GM20431 (cell line): Measurements from ENCODE around the gene EEF1G.
"Not testable (repeated sequence)": the region's sequence is repeated elsewhere in the genome, so short reads cannot be mapped to it uniquely, and the experiment has no call there.

ENCODE experiments used
- in situ Hi-C: fragments of 300-500 bp; cut with MseI, MboI; formaldehyde crosslinking; loops from one replicate; pipeline ENCODE4 v1.15.0; 2020; ENCODE audit warnings: low sequenced_read_pairs; ENCODE audit not compliant: unreplicated experiment

The EEF1G gene, protein sequence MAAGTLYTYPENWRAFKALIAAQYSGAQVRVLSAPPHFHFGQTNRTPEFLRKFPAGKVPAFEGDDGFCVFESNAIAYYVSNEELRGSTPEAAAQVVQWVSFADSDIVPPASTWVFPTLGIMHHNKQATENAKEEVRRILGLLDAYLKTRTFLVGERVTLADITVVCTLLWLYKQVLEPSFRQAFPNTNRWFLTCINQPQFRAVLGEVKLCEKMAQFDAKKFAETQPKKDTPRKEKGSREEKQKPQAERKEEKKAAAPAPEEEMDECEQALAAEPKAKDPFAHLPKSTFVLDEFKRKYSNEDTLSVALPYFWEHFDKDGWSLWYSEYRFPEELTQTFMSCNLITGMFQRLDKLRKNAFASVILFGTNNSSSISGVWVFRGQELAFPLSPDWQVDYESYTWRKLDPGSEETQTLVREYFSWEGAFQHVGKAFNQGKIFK

DNA sequence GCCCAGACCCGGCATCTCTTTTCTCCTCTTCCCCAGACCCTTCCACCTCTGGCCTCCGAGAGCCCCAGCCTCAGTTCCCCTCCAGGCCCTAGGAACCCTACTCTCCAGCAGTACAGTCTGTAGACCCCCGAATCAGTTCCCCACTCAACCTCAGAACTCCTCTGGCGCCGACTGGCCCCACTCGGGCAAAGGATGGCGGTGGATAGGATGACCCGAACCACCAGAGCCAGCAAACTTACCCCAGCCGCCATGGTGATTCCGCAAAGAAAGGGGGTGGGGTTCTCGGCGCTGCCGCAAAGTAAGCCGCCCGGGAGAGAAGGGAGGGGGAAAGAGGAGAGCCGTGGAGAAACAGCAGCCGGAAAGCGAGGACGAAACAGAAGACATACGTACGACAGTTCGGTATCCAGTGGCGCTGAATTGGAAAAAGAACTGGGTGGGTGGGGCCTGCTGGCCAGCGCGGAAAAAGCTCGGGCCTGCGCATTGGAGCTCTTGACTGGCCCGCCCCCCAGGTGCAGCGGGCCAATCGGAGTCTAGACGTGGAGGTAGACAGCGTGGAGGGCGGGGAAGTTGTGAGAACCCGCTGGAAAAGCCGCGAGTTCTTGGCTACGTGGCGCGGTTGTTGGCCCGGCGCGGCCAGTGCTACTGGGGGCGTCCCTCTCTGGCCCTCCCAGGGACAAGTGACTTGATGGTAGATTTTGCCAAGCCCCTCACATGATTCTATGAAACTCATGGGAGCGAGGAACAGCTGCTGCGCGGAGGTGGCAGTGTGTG lies at the start of gene EEF1G:
Gene EEF1G (minus strand): TSS at position 300 of the 771 bp plus-strand sequence. CDS start 49 bp downstream, at position 251.
- in situ Hi-C loops, result no loop called here

DNA sequence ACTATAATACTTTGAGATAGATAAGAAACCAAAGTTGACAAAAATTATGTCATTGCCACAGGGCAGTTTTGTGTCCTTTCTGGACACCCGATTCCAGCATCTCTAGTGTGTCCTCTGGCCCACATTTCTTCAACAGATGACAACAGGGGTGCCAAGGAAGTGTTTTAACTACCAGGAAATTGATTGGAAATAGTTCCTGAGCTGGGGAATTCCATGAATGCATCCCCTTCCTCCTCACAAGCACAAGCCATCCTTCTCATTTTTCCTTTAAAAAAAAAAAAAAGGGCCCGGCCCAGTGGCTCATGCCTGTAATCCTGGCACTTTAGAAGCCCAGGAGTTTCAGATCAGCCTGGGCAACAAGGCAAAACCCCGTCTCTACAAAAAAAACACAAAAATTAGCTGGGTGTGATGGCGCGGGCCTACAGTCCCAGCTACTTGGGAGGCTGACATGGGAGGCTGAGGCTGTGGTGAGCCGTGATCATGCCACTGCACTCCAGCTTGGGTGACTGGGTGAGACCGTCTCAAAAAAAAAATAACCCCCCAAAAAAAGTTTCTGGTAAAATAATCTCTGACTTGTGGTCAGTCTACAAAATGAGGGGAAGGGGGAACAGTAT lies 48.9 kb upstream of the EEF1G start:
- in situ Hi-C loops, result no loop called here

DNA sequence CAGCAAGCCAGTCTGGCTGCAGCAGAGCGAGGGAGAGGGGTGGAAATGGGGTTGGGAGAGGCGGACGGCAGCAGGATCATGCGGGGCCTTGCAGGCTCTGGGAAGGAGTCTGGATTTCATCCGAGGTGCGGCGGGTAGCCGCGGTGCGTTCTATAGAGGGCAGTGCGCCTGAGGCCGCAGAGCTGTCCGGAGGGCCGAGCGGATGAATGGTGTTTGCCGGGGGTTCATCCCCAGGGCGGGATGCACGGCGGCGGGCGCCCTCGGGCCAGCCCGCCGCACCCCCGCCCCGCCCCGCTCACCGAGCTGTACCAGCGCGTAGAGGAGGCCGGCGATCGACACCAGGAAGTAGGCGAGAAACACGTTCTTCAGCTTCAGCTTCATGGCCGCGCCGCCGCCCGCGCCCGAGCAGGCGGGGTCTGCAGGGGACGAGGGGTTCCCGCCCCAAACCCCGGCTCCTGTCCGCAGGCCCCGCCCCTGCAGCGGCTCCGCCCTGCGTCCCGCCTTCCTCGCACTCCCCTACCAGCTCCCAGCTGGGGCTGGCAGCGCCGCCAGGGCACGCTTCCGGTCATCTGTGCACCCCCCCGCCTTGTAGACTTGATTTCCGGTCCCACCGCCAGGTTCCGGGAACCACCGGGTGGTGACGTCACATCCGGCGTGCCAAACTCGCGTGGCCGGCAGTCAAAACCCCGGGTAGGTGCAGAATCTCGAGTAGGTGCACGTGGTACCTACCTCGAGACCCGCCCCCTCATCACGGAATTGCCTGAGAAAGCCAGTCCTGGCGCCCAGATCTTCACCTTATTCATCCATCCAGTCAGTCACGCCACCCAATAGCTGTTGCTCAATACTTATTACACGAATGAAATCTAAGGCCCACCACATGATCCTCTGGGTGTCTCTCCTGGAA lies 48.1 kb upstream of the EEF1G start, which contains the start of gene B3GAT3:
Gene B3GAT3 (minus strand): TSS at position 420 of the 904 bp plus-strand sequence. CDS start 39 bp downstream, at position 381.
- in situ Hi-C loops, result no loop called here

DNA sequence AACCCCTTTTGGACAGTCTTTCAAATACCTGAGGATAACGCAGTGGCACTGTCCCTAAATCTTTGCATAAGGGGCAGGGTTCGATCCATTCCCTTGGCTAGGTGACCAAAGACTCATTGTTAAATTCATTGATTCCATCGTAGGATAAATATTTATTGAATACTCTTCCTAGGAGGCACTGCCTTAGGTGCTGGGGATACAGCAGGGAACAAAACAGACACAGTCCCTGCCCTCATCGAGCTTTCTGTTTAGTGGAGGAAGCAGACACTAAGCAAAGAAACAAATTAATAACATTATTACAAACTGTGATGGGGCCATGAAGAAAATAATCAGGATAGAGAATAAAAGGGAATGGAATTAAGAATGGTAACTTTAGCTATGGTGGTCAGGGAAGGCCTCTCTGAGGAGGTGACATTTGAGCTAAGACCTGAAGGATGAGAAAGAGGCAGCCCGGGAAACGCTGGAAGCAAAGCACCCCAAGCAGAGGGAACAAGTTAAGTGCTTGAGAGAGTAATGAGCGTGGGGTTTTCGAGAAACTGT lies 47.4 kb upstream of the EEF1G start:
- in situ Hi-C loops, result no loop called here

DNA sequence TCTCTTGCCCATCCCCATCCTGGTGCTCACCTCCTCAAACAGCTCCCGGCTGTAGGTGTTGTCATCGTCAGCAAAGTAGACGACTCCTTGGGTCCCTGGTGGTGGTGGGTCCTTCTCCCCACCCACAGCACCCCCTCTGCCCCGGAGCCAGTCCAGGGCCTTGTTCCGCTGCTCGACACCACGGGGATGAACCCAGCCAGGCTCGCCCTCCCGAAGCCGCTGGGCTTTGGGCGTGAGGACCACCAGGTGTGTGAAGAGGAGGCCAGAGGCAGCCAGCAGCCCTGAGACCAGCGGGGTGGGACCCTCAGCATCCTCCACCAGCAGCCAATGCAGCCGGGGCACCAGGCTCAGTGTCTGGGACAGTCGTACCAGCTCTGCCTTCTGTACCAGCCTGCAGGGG lies 43.3 kb upstream of the EEF1G start:
- in situ Hi-C loops, result not testable (repeated sequence)

DNA sequence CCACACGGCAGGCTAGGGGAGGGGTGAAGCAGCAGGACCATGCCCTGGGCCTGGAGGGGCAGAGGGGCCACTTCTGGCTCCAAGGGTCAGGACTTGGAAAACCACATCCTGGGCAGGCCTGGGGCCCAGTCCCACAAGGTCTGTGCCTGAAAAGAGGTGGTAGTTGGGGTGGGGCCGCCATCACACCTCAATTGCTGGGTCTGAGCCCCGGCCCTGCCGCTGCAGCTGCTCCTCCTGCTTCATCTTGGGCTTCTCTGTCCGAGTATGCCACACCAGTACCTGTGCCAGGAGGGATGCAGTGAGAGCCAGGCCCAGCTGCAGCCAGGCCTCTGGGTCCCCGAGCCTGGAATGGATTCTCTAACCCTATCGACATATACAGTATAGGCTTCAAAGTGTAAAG lies 41.8 kb upstream of the EEF1G start:
- in situ Hi-C loops, result no loop called here

DNA sequence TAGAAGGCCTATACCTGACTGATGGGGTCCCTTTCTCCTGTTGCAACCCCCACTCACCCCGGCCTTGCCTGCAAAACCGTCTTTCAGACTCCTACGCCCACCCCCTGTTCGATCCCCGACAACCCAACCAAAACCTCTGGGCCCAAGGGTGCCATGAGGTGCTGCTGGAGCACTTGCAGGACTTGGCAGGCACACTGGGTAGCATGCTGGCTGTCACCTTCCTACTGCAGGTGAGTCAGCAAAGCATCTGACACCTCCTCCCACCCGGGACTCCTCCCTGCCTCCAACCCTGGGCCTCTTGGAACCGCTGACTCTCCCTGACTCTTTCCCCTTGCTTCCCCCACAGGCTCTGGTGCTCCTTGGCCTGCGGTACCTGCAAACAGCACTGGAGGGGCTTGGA lies 40.6 kb upstream of the EEF1G start:
- in situ Hi-C loops, result no loop called here

DNA sequence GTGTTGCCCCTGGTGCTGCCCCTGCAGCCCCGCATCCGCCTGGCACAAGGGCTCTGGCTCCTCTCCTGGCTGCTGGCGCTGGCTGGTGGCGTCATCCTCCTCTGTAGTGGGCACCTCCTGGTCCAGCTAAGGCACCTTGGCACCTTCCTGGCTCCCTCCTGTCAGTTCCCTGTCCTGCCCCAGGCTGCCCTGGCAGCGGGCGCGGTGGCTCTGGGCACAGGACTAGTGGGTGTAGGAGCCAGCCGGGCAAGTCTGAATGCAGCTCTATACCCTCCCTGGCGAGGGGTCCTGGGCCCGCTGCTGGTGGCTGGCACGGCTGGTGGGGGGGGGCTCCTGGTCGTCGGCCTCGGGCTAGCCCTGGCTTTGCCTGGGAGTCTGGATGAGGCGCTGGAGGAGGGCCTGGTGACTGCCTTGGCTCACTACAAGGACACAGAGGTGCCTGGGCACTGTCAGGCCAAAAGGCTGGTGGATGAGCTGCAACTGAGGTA lies 39.6 kb upstream of the EEF1G start:
- in situ Hi-C loops, result no loop called here

DNA sequence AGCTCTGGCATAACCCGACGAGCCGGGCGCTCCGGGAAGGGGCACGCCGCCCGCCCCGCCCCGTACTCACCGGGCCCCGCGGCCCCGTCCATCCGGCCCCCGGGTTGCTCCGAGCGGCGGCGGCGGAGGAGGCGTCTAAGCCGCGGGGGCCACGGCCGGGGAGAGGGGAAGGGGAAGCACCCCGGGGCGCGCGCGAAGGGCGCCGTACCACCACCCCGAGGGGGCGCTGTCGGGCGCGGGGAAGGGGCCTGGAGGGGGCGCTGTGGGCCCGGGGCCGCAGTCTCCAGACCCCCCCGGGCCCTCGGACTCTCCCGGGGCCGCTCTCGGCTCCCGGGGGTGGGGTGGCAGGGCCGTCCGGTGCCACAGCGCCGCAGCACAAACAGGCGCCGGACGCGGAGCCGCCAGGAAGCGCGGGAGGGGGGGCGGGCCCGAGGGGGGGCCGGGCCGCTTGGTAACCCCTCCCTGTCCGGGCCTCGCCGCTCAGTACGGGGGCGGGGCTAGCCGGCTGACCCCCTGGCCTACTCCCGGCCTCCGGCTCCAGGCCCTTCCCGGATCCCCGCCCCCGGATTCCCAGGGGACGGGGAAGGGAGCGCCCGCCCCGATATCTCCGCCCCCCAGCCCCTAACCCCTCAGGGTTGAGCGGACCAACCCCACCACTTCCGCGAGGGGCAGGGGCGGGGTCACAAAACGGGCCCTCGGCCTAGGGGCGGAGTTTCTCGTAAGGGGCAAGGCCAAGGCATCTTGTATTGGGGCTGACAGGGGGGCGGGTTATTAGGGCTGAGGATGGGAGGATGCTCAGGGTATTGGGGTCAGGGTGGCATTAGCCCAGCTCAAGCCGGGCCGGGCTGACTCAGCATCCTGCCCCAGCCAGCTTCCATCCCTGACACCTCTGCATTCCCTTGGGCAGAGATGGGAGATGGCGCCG lies 38.9 kb upstream of the EEF1G start, which contains the start of the genes EML3 and ROM1:
Gene EML3 (minus strand): TSS at position 410 of the 925 bp plus-strand sequence. CDS start 318 bp downstream, at position 92.
Gene ROM1 (plus strand): TSS at position 892 of the 925 bp plus-strand sequence. CDS start 25 bp downstream, at position 917.
- in situ Hi-C loops, result no loop called here

DNA sequence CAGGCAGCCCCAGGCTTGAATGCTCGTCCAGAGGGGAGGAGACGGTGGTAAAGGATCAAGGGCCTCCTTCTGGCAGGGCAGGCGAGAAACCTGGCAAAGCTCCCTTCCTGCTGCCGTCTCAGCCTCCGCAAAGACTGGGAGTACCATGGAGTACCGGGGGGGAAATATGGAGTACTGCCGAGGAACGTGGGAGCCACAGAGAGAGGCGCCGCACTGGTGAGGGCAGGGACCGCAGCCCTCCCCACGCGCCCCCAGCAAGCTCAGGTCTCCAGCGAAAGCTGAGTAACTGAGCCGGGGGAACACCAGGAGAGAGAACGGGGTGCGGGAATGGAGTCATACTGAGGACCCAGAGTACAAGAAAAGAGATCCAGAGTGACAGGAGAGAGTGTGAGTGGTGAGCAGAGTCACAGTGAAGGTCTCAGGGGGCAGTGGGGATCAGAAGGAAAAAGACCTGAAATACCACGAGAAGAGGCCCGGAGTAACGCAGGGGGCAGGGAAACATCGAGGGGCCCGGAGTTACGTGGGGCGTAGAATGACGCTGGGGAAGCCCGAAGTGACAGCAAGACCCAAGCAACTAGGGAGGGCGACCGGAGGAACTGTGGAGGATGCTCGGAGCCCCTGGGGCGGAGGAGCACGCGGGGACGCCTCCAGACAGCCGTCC lies 38.1 kb upstream of the EEF1G start:
- in situ Hi-C loops, result no loop called here

DNA sequence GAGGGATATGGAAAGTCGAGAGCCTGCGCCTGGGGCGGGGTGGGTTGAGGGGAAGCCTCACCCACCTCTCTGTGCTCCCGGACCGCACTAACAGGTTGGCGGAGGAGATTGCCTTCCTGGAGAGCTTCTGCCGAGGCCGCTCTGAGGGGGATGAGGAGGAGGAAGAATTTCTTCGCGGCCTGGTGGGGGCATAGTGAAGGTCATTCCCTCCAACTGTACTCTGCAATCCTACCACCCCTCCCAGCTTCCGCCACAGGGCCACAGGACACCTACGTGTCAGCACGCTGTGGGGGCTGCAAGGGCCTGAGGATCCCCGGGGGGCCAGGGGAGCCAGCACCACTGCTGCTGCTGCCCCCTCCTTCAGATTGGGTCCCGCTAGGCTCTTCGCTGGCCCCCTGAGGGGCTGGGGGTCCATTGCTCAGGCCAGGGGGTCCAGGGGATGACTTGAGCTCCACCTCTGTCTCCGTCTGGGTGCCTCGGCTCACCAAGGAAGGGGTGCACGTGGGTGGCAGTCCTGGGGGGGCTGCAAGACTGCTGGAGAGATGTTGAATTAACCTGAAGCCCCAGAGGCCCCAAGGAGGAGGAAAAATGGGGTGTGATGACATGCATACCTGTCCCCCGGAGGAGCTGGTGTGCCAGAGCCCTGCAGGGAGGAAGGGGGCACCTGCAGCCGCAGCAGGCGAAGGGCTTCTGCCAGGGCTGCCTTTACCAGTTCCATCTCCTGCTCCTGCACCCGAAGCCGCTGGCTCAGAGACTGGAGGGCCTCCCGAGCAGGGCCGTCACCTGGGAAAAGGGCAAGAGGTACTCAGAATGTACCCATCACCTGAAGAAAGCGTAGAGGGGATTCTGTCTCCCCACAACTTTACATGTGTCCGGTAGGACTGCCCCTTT lies 37.4 kb upstream of the EEF1G start:
- in situ Hi-C loops, result no loop called here

DNA sequence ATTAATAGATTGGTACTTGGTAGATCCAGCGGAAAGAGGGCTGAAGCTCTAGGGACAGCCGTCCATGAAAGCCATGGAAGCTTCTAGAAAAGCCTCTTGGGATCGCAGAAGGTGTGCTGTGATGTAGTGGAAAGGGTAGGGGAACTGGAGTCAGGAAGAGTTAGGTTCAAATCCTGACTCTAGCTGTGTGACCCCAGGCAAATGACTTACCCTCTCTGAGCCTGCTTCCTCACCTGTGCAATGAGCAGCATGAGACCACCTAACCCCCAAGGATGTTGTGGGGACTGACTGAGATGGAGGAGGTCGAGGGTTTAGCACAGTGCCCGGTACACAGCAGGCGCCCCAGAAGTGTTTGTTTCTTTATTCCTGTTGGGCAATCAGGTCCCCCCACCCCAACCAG lies 36.7 kb upstream of the EEF1G start:
- in situ Hi-C loops, result no loop called here

DNA sequence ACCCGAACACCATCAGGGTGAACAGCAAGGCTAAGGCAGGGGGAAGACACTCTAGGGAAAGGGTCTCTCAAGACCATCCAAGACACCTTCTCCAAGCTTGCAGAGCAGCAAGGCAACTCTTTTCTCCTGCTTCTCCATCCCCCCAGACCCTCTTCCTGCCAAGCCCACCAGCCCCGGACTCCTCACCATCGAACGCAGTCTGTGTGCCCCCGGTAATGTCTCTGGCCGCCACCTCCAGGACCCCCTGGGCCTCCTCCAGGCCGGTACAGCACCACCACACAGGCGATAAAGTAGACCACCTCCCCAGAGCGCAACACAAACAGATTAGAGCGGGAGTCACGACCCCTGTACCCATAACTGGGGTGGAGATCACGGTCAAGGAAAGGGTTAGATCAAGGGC lies 35.1 kb upstream of the EEF1G start:
- in situ Hi-C loops, result no loop called here

DNA sequence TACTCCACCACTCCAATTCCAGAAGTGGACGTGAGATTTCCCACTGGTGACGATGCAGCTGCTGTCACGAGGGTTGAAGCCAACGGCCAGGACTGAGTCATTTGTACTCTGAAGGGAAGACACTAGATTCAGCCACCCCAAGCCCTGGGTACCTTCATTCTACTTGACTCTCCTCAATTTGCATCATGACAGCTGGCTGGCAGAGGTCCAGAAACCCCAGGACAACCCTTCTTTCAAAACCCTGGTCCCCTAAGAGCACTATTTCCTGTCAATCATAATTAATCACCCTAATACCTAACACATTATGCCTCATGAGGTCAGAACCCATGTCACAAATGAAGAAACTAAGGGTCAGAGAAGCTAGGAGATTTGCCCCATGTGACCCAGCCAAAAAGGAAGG lies 34.0 kb upstream of the EEF1G start:
- in situ Hi-C loops, result no loop called here

DNA sequence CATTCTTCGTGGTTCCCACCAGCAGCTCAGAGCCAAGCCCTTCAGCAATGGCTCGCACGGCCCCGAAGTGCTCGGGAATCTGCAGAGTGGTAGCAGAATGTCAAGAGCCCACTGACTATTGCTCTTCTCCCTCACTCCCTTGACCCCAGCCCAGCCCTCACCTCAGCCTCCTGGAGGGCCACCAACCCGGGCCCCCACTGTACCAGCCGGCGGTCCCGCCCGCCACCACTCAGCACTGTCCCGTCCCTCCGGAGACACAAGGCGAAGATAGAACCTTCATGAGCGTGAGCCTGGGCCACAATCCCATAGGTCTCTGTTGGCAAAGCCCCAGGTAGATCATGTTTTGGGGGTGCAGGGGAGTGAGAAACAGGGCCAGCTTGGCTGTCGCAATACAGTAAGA lies 32.2 kb upstream of the EEF1G start:
- in situ Hi-C loops, result no loop called here

DNA sequence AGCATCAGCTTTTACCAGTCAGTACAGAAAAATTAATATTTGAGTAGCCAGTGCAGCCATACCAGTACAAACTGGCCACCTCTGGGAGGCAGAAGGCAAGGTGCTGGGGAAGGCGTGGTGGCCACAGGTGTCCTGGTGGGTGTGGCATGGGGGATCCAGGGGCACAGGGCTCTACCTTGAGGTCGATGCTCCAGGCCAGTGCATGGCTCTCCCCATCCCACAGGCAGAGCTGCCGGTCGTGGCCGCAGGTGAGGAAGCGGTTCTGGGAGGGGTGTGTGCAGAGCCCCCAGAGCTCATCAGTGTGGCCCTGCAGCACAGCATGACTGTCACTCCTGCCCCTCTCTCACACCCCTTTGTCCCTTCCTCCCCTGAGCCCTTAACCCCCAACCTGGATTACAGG lies 31.8 kb upstream of the EEF1G start:
- in situ Hi-C loops, result no loop called here
